HS-27A (cell line): ENCODE results near the gene RPIA.

ENCODE experiments used
- DNase-seq: peaks from one replicate; pipeline ENCODE4 v3.0.0-alpha.2; 2012; ENCODE audit warnings: low read depth, missing footprints

Gene RPIA

DNA sequence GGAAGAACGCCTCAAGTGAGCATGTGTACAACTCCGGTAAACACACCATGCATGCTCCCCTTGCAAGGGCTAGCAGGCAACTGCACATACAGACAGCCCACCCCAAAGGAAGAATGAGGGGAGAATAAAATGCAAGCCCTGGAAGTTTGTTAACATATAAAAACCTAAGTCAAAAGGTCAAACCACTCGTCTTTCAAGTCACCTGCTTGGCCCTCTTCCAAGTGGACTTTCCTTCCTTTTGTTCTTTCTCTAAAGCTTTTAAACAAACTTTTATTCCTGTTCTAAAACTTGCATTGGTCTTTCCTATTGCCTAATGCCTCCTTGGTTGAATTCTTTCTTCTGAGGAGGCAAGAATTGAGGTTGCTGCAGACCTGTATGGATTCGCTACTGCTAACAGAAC is 5.2 kb upstream of the RPIA start:
- no peak for DNase-seq

DNA sequence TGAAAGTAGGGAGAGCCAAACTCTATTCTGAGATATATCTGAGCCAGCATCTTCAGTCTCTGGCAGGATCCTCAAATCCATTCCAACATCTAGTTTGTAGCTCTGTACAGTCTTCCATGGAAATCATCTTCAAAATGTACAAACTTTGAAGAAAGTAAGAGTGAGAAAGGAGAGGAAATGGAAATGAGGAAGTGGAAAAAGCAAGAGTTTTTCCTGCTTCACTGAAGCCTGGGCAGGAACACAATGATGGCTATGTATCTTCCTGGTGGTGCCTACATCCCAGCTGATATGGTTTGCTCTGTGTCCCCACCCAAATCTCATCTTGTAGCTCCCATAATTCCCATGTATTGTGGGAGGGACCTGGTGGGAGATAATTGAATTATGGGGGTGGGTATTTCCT is 4.1 kb upstream of the RPIA start:
- no peak for DNase-seq

DNA sequence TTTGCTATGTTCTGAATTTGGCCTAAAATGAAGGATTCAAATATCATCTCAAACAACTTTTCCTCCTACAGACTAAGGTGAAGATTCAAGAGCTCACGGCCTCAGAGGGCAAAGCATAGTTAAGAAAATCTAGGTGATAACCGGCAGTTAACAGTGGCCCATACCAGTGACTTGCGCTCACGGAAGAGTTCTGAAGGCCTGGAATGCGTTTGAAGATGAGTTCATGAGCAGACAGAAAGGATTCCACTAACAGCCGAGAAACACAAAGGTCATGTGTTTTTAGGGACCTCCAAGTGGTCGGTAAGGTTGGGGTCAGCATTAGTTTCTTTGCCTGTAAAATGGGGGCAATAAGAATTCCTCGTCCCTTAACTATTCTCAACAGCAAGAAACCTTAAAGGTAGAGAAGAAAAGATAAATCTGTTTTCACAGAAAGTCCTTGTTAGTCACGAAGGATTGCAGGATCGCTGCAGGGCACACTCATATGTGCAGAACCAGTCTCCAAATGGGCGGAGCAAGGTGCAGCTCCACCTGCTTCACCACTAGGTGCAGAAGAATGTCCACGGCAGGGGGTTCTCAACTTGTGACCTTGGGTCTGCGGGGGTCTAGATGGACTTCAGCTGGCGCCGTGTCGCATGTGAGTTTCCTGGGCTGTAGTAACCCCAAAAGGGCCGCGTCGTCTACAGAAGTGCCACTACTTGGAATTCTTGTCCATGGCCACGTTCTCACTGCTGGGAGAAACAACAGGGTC is 708 bp upstream of the RPIA start:
- DNase-seq: no peak

GRCh38 chr2:88692187-88692586 is 714 bp downstream of the RPIA start:
- DNase-seq: no peak

GRCh38 chr2:88693911-88694414 is 2.5 kb downstream of the RPIA start:
- DNase-seq: no peak

DNA sequence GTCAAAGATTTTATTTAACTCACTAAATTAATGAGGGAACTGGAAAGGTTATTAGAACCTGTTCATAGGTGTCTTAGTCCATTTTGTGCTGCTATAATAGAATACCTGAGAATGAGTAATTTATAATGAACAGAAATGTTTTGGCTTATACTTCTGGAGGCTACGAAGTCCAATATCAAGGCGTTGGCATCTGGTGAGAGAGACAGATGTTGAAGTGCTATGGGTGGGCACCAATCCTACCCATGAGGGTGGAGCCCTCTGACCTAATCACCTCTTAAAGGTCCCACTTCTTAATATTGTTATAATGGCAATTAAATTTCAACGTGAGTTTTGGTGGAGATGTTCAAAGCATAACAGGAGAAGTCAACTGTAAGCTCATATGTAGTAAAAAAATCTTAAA is 5.1 kb downstream of the RPIA start:
- DNase-seq: no peak

GRCh38 chr2:88697370-88698026 is 6.0 kb downstream of the RPIA start:
- no peak for DNase-seq

GRCh38 chr2:88698027-88698413 is 6.5 kb downstream of the RPIA start:
- no peak for DNase-seq

GRCh38 chr2:88698498-88699233 is 7.2 kb downstream of the RPIA start:
- DNase-seq: no peak

DNA sequence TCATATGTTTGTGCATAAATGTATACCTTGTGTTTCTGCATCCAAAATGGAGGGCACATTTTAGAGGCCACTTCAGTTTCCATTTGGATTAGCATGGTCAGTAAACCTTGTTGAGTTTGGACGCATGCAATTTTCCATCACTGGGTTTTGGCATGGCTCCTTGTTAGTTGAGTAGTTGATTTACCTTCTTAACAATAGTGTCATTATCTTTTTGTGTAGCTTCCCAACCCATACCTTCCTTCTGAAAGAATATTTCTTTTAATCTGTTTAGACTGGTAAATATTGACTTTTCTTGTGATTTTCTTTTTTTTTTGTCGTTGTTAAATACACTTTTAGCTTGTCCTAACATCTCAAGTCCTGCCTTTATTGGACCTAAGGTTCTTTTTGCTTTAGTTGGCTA is 15.5 kb downstream of the RPIA start:
- DNase-seq: no peak

DNA sequence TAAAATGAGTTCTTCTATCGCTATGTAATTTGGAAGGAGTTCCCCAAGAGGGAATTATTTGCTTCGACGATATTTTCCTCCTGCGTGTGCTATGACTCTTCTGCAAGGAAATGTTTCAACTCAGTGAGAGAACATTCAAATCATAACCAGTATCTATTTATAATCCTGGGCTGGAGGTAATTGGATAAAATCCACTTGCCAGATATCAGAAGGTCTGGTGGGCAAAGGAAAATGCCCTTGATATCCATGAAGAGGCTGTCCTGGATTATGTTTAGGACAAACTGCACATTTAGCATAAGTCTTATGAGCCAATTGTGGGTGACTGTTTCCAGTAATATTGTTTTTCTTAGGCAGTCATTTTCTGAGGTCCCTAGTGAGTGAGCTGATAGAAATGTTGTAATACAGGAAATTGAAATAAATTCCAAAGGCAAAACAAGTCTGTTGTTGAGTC is 17.7 kb downstream of the RPIA start:
- DNase-seq: no peak

GRCh38 chr2:88711289-88711688 is 19.8 kb downstream of the RPIA start:
- DNase-seq: no peak

GRCh38 chr2:88711897-88712296 is 20.4 kb downstream of the RPIA start:
- no peak for DNase-seq

GRCh38 chr2:88713408-88713807 is 21.9 kb downstream of the RPIA start:
- no peak for DNase-seq

DNA sequence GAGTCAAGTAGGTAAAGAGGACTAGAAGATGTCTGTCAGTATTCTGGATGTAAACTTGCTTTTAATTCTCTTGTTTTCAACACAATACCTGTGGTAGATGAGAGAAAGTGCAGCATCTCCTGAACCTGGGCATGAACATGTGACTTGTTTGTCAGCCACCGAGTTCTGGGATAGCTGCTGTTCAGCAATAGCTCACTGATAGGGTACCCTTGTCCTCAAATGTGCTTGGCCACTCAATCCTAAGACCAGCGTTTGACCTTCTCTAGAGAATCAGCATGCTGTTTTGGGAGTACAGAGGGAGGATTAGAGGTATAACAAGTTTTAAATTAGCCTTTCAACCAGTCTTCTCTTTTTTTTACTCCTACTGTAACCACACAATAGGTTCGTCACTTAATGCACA is 23.2 kb downstream of the RPIA start:
- no peak for DNase-seq

DNA sequence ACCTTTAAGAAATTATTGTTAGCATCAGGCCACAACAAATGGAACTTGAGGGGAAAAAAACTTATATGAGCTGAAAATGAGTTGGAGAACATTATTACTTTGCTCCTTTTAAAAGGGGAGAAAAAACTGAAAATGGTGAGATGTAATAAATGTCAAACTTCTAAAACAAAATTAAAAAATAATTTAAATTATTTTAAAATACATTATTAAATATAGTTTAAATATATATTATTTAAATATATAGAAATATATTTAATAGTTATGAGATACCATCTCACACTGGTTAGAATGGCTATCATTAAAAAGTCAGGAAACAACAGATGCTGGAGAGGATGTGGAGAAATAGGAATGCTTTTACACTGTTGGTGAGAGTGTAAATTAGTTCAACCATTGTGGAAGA is 28.9 kb downstream of the RPIA start:
- no peak for DNase-seq

DNA sequence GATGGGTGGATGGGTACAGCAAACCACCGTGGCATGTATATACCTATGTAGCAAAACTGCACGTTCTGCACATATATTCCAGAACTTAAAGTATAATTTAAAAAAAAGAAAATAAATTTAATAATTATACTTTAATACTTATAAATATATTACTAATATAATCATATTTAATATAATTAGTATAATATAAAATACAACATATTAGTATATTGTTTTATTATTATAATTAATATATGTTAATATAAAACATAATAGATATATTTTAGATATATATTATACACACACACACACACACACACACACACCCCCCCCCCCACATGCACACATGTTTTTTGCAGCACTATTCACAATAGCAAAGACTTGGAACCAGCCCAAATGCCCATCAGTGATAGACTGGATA is 29.8 kb downstream of the RPIA start:
- no peak for DNase-seq

GRCh38 chr2:88724643-88725332 is 33.3 kb downstream of the RPIA start:
- DNase-seq: no peak

DNA sequence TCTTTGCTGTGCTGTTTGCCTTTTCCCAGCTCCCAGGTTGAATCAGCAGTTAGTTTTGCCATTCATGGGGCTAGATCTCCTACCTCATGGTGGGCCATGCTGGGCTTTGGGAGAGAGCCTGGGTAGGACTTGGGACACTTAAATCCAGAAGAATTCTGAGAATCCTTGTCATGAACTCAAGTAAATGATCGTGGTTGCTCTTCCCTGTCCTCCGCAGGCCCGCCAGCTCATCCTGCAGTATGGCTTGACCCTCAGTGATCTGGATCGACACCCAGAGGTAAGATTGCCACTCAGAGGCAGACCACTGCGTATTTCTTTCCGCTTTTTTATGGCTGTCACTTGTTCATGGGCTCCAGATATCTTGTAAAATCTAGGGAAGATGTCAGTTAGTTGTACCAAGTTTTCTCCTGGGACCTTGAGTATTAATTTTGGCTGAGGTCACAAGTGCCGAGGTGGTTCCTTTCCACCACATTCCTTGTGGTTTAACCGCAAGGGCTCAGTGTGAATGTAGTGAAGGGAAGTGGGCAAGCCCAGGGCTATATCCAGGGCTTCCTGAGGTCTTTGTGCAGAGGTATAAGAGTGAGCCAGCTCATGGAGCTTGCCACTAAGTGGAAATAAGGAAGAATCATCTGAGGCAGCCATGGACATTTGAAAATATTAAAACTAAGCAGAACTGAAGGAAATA is 37.7 kb downstream of the RPIA start:
- no peak for DNase-seq

DNA sequence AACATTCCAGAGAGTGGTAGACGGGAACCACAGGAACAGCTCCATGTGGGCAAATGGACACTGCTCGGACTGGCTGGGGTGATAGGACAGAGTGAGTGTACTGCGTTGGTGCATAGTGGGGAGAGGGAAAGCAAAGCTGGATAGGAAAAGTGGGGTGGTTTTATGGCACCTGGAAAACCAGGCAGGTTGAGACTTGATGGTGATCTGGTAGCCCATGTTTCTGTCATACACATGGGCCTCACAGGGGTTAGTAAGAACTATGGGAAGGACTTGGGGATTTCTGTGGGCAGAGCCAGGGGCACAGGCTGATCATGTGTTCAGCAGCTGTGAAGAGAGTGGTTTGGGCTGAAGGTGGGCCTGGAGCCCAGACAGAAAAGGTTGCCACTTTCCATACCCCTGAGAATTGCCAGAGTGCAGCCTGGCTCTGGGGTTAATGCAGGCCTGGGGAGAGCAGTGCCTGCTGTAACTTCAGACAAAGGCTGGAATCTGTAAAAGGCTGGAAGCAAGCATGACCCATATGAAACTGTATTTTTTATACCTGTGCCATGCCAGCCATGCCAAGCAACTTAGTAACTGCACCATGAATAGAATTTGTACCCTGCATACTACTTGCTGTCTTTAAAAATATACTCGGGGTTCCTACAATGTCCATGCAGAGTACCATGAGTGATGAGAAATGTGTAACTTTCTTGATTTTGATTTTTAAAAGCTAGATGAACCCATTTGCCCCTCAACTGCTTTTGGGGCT is 41.9 kb downstream of the RPIA start:
- DNase-seq: no peak

GRCh38 chr2:88735133-88735532 is 43.7 kb downstream of the RPIA start:
- DNase-seq: no peak
